Parathyroid adenoma (tissue), 2 donors: ENCODE results near the gene SLC35G6.

Source experiments
- H2AFZ ChIP-seq: fragments of 300-600 bp; sonication (generic); one replicate; pipeline ENCODE4 v1.7.0; 2017; ENCODE audit warnings: antibody characterized with exemption, mild to moderate bottlenecking
- H3K27ac ChIP-seq: fragments of 300-600 bp; sonication (generic); one replicate; pipeline ENCODE4 v1.7.0; 2017
- H3K27me3 ChIP-seq: fragments of 300-600 bp; sonication (generic); one replicate; pipeline ENCODE4 v1.7.0; 2017; ENCODE audit warnings: low read length; ENCODE audit not compliant: control insufficient read depth, insufficient read depth
- H3K36me3 ChIP-seq: fragments of 300-600 bp; sonication (generic); one replicate; pipeline ENCODE4 v1.7.0; 2017; ENCODE audit warnings: low read length; ENCODE audit not compliant: control insufficient read depth, insufficient read depth
- H3K4me1 ChIP-seq: fragments of 300-600 bp; sonication (generic); one replicate; pipeline ENCODE4 v1.7.0; 2017; ENCODE audit warnings: control low read depth
- H3K4me2 ChIP-seq: fragments of 300-600 bp; sonication (generic); one replicate; pipeline ENCODE4 v1.7.0; 2017; ENCODE audit warnings: low read length
- H3K4me3 ChIP-seq: fragments of 300-600 bp; sonication (generic); one replicate; pipeline ENCODE4 v1.7.0; 2017; ENCODE audit warnings: low read depth, low read length
- H3K79me2 ChIP-seq: fragments of 300-600 bp; sonication (generic); one replicate; pipeline ENCODE4 v1.7.0; 2017; ENCODE audit warnings: control low read depth
- H3K9ac ChIP-seq: fragments of 300-600 bp; sonication (generic); one replicate; pipeline ENCODE4 v1.7.0; 2017; ENCODE audit warnings: mild to moderate bottlenecking
- H3K9me3 ChIP-seq: fragments of 300-600 bp; sonication (generic); one replicate; pipeline ENCODE4 v1.7.0; 2017; ENCODE audit warnings: low read length; ENCODE audit not compliant: control insufficient read depth
- TF ChIP-seq, protein P1 (sequence below): fragments of 300-600 bp; sonication (generic); IDR thresholded peaks from one replicate; pipeline ENCODE4 v1.7.0; 2017; ENCODE audit warnings: antibody characterized with exemption, mild to moderate bottlenecking
- donor health status: primary hyperparathyroidism.

The SLC35G6 gene

GRCh38 chr17:7475764-7476422 is 5.4 kb upstream of the SLC35G6 start:
- TF ChIP-seq, protein P1, sequence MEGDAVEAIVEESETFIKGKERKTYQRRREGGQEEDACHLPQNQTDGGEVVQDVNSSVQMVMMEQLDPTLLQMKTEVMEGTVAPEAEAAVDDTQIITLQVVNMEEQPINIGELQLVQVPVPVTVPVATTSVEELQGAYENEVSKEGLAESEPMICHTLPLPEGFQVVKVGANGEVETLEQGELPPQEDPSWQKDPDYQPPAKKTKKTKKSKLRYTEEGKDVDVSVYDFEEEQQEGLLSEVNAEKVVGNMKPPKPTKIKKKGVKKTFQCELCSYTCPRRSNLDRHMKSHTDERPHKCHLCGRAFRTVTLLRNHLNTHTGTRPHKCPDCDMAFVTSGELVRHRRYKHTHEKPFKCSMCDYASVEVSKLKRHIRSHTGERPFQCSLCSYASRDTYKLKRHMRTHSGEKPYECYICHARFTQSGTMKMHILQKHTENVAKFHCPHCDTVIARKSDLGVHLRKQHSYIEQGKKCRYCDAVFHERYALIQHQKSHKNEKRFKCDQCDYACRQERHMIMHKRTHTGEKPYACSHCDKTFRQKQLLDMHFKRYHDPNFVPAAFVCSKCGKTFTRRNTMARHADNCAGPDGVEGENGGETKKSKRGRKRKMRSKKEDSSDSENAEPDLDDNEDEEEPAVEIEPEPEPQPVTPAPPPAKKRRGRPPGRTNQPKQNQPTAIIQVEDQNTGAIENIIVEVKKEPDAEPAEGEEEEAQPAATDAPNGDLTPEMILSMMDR, result no peak
- Histone ChIP-seq H3K9me3 (no peaks in the 10 kb centered on the region), H3K36me3 (no peaks in the 10 kb centered on the region), H3K9ac (no peak overlapping the region), H3K79me2 (peaks cover 74% of the 10 kb centered on the region), H2AFZ (no peak overlapping the region), H3K27ac (peak overlapping the region; percentile 99), H3K27me3 (no peaks in the 10 kb centered on the region), H3K4me1 (peaks cover 37% of the 10 kb centered on the region), H3K4me3 (peak overlapping the region; percentile 23), H3K4me2 (peak overlapping the region; percentile 60)

DNA sequence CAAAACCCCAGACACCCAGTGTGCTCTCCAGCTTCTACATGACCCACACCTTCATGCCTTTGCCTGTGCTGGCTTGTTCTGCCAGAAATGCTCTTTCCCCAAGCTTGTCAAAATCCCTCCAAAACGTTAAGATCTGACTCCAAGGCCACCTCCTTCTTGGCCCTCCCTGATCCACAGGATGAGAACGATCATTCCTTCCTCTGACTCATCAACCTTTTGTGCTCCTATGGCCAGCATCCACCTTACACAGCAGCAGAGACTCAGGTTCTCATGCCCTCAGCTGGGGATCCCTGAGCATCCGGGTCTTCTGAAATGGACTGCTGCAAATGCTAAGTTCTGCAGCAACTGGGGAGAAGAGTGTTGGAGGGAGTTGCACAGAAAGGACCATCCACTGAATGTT is 4.8 kb upstream of the SLC35G6 start:
- Histone ChIP-seq H3K4me1 (peaks cover 35% of the 10 kb centered on the region), H3K4me2 (peak overlapping the region; percentile 60), H2AFZ (no peak overlapping the region), H3K27me3 (no peaks in the 10 kb centered on the region), H3K36me3 (no peaks in the 10 kb centered on the region), H3K27ac (peak overlapping the region; percentile 99), H3K9ac (no peak overlapping the region), H3K79me2 (peaks cover 72% of the 10 kb centered on the region), H3K4me3 (peak overlapping the region; percentile 23), H3K9me3 (no peaks in the 10 kb centered on the region)
- TF ChIP-seq, protein P1, result no peak

DNA sequence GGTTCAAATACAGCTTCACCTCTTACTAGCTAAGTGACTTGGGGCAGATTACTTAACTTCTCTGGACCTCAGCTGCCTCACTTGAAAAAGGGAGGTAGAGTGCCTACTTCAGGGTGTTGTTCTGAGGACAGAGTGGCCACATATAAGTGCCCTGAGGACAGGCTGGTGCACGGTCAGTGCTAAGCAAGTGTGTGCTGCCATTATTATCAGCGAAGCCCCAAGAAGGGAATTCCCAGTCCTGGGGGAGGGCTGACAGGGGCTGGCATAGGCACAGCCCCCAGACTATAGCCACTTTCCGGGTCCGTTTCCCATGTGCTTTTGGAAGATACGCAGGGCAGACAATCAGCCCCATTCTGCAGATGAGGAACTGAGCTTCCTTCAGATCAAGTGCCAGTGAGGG is 4.3 kb upstream of the SLC35G6 start:
- Histone ChIP-seq H3K9me3 (no peaks in the 10 kb centered on the region), H3K79me2 (peaks cover 73% of the 10 kb centered on the region), H3K36me3 (no peaks in the 10 kb centered on the region), H3K9ac (no peak overlapping the region), H3K4me2 (peak overlapping the region; percentile 60), H3K27ac (peak overlapping the region; percentile 99), H2AFZ (no peak overlapping the region), H3K4me1 (peaks cover 30% of the 10 kb centered on the region), H3K27me3 (no peaks in the 10 kb centered on the region), H3K4me3 (peak overlapping the region; percentile 71)
- TF ChIP-seq, protein P1, result no peak

DNA sequence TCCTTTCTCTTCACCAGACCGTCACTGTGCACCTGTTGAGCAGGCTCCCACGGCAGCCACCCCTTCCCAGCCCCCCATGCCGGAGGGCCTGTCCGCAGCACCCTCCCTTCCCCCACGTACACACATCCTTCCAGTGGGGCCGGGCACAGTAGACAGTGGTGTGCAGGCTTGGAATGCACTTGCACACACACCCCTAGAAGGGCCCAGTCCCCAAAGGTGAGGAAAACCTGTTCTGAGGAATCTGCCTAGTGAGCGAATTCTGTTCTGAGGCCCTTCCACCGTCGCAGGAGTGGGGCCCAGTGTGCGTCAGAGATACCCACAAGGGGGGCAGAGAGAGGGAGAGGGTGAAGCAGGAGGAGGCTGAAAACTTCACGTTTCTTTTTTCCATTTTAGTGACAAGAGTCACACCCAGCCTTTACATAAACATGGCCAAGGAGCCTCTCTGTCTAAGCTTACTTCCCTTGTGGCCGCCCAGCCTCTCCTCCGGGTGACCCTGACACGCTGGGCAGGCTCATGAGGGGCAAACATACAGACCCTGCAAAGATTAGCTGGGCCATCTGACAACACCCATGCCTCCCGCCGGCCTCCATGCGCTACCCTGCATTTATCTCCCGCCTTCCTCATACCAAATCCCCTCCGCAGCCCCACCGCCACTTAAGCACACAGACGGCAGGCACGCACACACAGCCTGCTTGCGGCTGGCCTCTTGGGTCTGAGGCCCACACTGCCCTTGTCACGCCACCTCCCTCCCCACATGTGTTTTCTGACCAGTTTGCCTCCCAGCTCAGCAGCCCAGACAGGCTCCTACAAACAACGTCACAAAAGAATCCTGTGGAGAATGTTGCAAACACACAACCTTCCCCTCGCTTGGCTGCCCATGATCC is 3.6 kb upstream of the SLC35G6 start:
- peaks cover 70% of the 10 kb centered on the region for H3K79me2 ChIP-seq
- peak overlapping the region; percentile 60 for H3K4me2 ChIP-seq
- peak overlapping the region; percentile 71 for H3K4me3 ChIP-seq
- no peaks in the 10 kb centered on the region for H3K27me3 ChIP-seq
- peaks cover 29% of the 10 kb centered on the region for H3K4me1 ChIP-seq
- H2AFZ ChIP-seq, result no peak overlapping the region
- TF ChIP-seq, protein P1, result no peak
- H3K9me3 ChIP-seq, result no peaks in the 10 kb centered on the region
- peak overlapping the region; percentile 99 for H3K9ac ChIP-seq
- H3K27ac ChIP-seq, result peak overlapping the region; percentile 99
- no peaks in the 10 kb centered on the region for H3K36me3 ChIP-seq
